PFSK-1 (cell line): Measurements from ENCODE around the gene PIEZO2.

Experiments
- FOXP2 ChIP-seq: optimal IDR thresholded peaks from 2 replicates; pipeline ENCODE3; 2011; ENCODE audit warnings: borderline replicate concordance, control low read depth, inconsistent platforms; ENCODE audit not compliant: insufficient read depth; ENCODE audit errors: extremely low read length, extremely low read depth
- POLR2AphosphoS5 ChIP-seq: IDR thresholded peaks from 2 replicates; pipeline ENCODE4 v1.6.1; 2012; ENCODE audit warnings: low read depth, mild to moderate bottlenecking, control low read depth, low read length, moderate library complexity
- SIN3A ChIP-seq: IDR thresholded peaks from 2 replicates; pipeline ENCODE4 v1.6.1; 2012; ENCODE audit warnings: mild to moderate bottlenecking, low read length, moderate library complexity, borderline replicate concordance; ENCODE audit not compliant: insufficient read depth
- TAF1 ChIP-seq: IDR thresholded peaks from 2 replicates; pipeline ENCODE4 v1.6.1; 2012; ENCODE audit warnings: low read length, control low read depth, borderline replicate concordance; ENCODE audit not compliant: insufficient read depth
- TF ChIP-seq, protein P1 (sequence below), 2 experiments: IDR thresholded peaks; 2 replicates each; pipeline versions ENCODE4 v1.6.1 to v1.8.0; 2011 to 2012; ENCODE audit warnings: low read depth in 2 of 2, low read length in 2 of 2, control low read depth in 1 of 2, inconsistent platforms in 1 of 2, mild to moderate bottlenecking in 1 of 2, moderate library complexity in 1 of 2; ENCODE audit not compliant: insufficient read depth in 1 of 2

Gene PIEZO2

DNA sequence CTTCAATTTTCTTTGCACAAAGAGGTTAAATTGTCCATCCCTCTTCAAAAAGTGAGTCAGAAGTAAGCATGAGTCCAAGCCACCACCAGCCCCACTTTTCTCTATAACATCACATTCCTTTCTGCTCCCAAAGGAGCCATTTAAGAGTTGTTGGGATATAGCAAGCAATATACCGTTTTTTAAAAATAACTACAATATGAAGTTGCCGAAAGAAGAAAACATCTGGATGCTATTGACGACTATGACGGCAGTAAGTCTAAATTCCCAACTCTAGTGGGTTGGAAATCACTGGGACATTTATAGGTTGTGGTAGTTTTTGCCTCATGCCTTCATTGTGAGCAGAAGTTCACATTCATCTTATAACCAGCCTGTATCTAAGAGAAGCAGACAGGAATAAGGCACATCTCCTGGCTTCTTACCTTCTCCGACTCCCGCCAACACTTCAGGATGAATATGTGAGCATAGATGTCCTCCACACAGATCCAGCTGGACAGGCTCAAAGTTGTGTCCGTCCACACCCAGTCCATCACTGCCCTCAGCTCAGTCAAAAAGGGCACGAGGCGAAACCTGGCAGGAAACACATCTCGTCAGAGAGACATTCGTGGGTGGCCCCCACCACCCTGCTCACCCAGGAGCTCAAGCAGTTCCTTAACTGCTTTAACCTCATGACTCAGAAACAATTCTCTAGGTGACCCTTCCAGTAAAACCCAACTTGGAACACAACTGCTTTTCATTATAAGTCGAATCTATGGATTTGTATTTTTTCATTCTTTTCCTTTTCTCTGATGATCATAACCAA is 459.9 kb downstream of the PIEZO2 start:
- TF ChIP-seq SIN3A, result no peak
- no peak for TF ChIP-seq POLR2AphosphoS5
- TF ChIP-seq, protein P1, sequence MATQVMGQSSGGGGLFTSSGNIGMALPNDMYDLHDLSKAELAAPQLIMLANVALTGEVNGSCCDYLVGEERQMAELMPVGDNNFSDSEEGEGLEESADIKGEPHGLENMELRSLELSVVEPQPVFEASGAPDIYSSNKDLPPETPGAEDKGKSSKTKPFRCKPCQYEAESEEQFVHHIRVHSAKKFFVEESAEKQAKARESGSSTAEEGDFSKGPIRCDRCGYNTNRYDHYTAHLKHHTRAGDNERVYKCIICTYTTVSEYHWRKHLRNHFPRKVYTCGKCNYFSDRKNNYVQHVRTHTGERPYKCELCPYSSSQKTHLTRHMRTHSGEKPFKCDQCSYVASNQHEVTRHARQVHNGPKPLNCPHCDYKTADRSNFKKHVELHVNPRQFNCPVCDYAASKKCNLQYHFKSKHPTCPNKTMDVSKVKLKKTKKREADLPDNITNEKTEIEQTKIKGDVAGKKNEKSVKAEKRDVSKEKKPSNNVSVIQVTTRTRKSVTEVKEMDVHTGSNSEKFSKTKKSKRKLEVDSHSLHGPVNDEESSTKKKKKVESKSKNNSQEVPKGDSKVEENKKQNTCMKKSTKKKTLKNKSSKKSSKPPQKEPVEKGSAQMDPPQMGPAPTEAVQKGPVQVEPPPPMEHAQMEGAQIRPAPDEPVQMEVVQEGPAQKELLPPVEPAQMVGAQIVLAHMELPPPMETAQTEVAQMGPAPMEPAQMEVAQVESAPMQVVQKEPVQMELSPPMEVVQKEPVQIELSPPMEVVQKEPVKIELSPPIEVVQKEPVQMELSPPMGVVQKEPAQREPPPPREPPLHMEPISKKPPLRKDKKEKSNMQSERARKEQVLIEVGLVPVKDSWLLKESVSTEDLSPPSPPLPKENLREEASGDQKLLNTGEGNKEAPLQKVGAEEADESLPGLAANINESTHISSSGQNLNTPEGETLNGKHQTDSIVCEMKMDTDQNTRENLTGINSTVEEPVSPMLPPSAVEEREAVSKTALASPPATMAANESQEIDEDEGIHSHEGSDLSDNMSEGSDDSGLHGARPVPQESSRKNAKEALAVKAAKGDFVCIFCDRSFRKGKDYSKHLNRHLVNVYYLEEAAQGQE (IDR thresholded peaks at IDR 0.05; ENCODE audit: insufficient read depth in 1 of 2, low read depth in 2 of 2, low read length in 2 of 2), result no peak
- no peak for TF ChIP-seq TAF1
- TF ChIP-seq FOXP2, result no peak

DNA sequence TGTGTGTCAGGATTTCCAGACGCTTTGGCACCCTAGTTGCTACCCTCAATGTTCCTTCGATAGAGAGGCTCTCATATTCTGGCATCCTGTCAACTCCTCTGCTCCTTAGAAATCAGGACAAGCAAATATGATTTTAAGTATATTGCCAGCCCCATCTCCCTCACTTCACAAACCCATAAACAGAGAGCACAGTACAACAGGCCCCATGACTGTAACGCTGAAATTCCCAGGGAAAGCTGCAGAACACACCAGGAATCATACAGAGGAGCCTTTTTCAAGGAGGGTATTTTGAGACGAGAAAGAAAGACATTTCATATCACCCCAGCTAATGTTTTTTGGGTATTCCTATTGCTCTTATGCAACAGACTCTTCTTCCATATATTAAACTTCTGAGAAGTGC is 460.6 kb downstream of the PIEZO2 start:
- TF ChIP-seq FOXP2 (no peak), TAF1 (no peak), SIN3A (no peak), POLR2AphosphoS5 (no peak)
- TF ChIP-seq, protein P1 (IDR thresholded peaks at IDR 0.05; ENCODE audit: insufficient read depth in 1 of 2, low read depth in 2 of 2, low read length in 2 of 2), result no peak

DNA sequence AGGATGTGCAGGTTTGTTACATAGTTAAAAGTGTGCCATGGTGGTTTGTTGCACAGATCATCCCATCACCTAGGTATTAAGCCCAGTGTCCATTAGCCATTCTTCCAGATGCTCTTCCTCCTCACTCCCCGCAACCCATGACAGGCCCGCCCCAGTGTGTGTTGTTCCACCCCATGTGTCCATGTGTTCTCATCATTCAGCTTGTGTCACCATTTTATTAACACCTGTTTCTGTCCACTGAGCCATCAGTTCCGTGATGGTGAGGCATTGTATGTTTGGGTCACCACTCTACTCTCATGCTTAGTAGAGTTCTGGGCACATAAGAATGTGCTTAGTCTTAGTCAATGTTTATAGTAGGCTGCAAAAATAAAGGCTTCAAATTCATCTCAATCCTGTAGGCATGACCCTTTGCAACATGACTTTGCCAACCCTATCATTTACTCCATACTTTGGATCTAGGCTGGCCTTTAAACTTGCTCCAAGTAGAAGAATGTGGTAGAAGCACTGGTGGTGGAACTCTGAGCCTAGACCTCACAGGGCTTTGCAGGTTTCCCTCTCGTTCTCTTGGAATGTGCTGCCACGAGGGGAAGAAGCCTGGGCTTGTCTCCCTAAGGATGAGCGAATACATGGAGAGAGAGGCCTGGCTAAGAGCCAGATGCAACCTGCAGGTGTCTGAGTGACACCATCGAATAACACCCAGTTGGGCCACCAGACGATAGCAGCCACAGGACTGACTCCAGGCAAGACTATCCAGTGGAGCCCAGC is 462.0 kb downstream of the PIEZO2 start:
- TF ChIP-seq FOXP2 (no peak), TAF1 (no peak), POLR2AphosphoS5 (no peak), SIN3A (no peak)
- TF ChIP-seq, protein P1 (IDR thresholded peaks at IDR 0.05; ENCODE audit: insufficient read depth in 1 of 2, low read depth in 2 of 2, low read length in 2 of 2), result no peak

DNA sequence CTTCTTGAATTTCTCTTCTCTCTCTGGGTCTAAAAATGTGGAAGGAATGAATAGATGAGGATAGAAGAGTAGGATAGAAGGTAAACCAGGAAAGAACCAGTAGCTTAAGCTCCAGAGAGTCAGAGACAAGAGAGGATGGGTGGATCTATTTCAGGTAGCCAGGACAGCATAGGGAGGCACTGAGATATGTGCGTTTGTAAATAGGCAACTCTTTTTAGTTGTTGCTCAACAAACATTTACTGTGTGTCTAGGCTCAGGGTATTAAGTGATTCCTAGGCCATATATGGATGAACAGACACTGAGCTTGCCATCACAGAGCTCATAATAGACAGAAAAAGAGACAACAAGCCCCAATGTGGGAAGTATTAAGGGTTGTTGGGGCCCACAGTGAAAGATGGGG is 463.1 kb downstream of the PIEZO2 start:
- TF ChIP-seq, protein P1 (IDR thresholded peaks at IDR 0.05; ENCODE audit: insufficient read depth in 1 of 2, low read depth in 2 of 2, low read length in 2 of 2), result no peak
- no peak for TF ChIP-seq POLR2AphosphoS5
- TF ChIP-seq FOXP2, result no peak
- no peak for TF ChIP-seq TAF1
- TF ChIP-seq SIN3A, result no peak
